ENCODE data around the gene SLC7A6.

Gene SLC7A6

GRCh38 chr16:68281368-68282063, 17.2 kb downstream of the SLC7A6 start:
- no peak for TF ChIP-seq POLR2AphosphoS5 (IDR thresholded peaks at IDR 0.05; ENCODE audit: borderline replicate concordance, low read depth, low read length)
- no peak for TF ChIP-seq EZH2 (IDR thresholded peaks at IDR 0.05)
- TF ChIP-seq FOXP2 (optimal IDR thresholded peaks at IDR 0.05; ENCODE audit: control extremely low read depth, extremely low read length, insufficient read depth), result no peak
- no peak overlapping the region for H3K27ac ChIP-seq

GRCh38 chr16:68282064-68282452, 17.7 kb downstream of the SLC7A6 start:
- no peak overlapping the region for H3K9ac ChIP-seq (ENCODE audit: insufficient read length)
- TF ChIP-seq POLR2AphosphoS5 (IDR thresholded peaks at IDR 0.05; ENCODE audit: borderline replicate concordance, low read depth, low read length), result no peak
- TF ChIP-seq FOXP2 (optimal IDR thresholded peaks at IDR 0.05; ENCODE audit: control extremely low read depth, extremely low read length, insufficient read depth), result no peak
- TF ChIP-seq EZH2 (IDR thresholded peaks at IDR 0.05), result no peak
- no peak for DNase-seq (ENCODE audit: low read depth, low spot score)
- H3K27ac ChIP-seq, result no peak overlapping the region
- H3K4me3 ChIP-seq, result no peak overlapping the region
- H3K36me3 ChIP-seq (ENCODE audit: insufficient read depth, low read length), result no peaks in the 10 kb centered on the region
- no peaks in the 10 kb centered on the region for H3K9me3 ChIP-seq (ENCODE audit: low read depth, low read length)

More at GRCh38 chr16:68281368-68282063, 17.2 kb downstream of the SLC7A6 start:
- H3K9me3 ChIP-seq (ENCODE audit: low read depth, low read length), result no peaks in the 10 kb centered on the region
- no peak overlapping the region for H3K4me3 ChIP-seq
- no peaks in the 10 kb centered on the region for H3K36me3 ChIP-seq (ENCODE audit: insufficient read depth, low read length)
- DNase-seq (ENCODE audit: low read depth, low spot score), result no peak
- H3K9ac ChIP-seq (ENCODE audit: insufficient read length), result no peak overlapping the region

- H3K4me3 ChIP-seq, result no peak overlapping the region
- DNase-seq (ENCODE audit: low read depth, low spot score), result no peak
- no peak overlapping the region for H3K27ac ChIP-seq
- no peak overlapping the region for H3K9ac ChIP-seq (ENCODE audit: insufficient read length)
- no peak for TF ChIP-seq EZH2 (IDR thresholded peaks at IDR 0.05)
- no peak for TF ChIP-seq POLR2AphosphoS5 (IDR thresholded peaks at IDR 0.05; ENCODE audit: borderline replicate concordance, low read depth, low read length)
- no peak for TF ChIP-seq FOXP2 (optimal IDR thresholded peaks at IDR 0.05; ENCODE audit: control extremely low read depth, extremely low read length, insufficient read depth)
- no peaks in the 10 kb centered on the region for H3K9me3 ChIP-seq (ENCODE audit: low read depth, low read length)
- no peaks in the 10 kb centered on the region; the same call in 1 of the 2 replicates for H3K36me3 ChIP-seq (ENCODE audit: insufficient read depth, low read length)
These were observed 19.0 kb downstream of the SLC7A6 start for GRCh38 chr16:68283346-68283745.

- Histone ChIP-seq H3K27ac (no peak overlapping the region), H3K36me3 (ENCODE audit: insufficient read depth, low read length) (no peaks in the 10 kb centered on the region; the same call in 1 of the 2 replicates), H3K9me3 (ENCODE audit: low read depth, low read length) (no peaks in the 10 kb centered on the region), H3K4me3 (no peak overlapping the region), H3K9ac (ENCODE audit: insufficient read length) (no peak overlapping the region)
- no peak for TF ChIP-seq POLR2AphosphoS5 (IDR thresholded peaks at IDR 0.05; ENCODE audit: borderline replicate concordance, low read depth, low read length)
- no peak for TF ChIP-seq EZH2 (IDR thresholded peaks at IDR 0.05)
- TF ChIP-seq FOXP2 (optimal IDR thresholded peaks at IDR 0.05; ENCODE audit: control extremely low read depth, extremely low read length, insufficient read depth), result no peak
- DNase-seq (ENCODE audit: low read depth, low spot score), result no peak
These were observed 19.7 kb downstream of the SLC7A6 start for GRCh38 chr16:68283801-68284598.

- no peak for DNase-seq (ENCODE audit: low read depth, low spot score)
- H3K4me3 ChIP-seq, result no peak overlapping the region
- H3K27ac ChIP-seq, result no peak overlapping the region
- H3K9ac ChIP-seq (ENCODE audit: insufficient read length), result no peak overlapping the region
- H3K9me3 ChIP-seq (ENCODE audit: low read depth, low read length), result no peaks in the 10 kb centered on the region
- H3K36me3 ChIP-seq (ENCODE audit: insufficient read depth, low read length), result no peaks in the 10 kb centered on the region; the same call in 1 of the 2 replicates
- TF ChIP-seq POLR2AphosphoS5 (IDR thresholded peaks at IDR 0.05; ENCODE audit: borderline replicate concordance, low read depth, low read length), result no peak
- no peak for TF ChIP-seq EZH2 (IDR thresholded peaks at IDR 0.05)
- no peak for TF ChIP-seq FOXP2 (optimal IDR thresholded peaks at IDR 0.05; ENCODE audit: control extremely low read depth, extremely low read length, insufficient read depth)
These were observed 20.5 kb downstream of the SLC7A6 start for GRCh38 chr16:68284847-68285246.

GRCh38 chr16:68285683-68286082, 21.4 kb downstream of the SLC7A6 start:
- Histone ChIP-seq H3K36me3 (ENCODE audit: insufficient read depth, low read length) (no peaks in the 10 kb centered on the region; the same call in 1 of the 2 replicates), H3K27ac (no peak overlapping the region), H3K9me3 (ENCODE audit: low read depth, low read length) (no peaks in the 10 kb centered on the region), H3K4me3 (no peak overlapping the region), H3K9ac (ENCODE audit: insufficient read length) (no peak overlapping the region)
- DNase-seq (ENCODE audit: low read depth, low spot score), result no peak
- TF ChIP-seq EZH2 (IDR thresholded peaks at IDR 0.05) (no peak), FOXP2 (optimal IDR thresholded peaks at IDR 0.05; ENCODE audit: control extremely low read depth, extremely low read length, insufficient read depth) (no peak), POLR2AphosphoS5 (IDR thresholded peaks at IDR 0.05; ENCODE audit: borderline replicate concordance, low read depth, low read length) (no peak)

- no peak overlapping the region for H3K27ac ChIP-seq
- no peak for TF ChIP-seq POLR2AphosphoS5 (IDR thresholded peaks at IDR 0.05; ENCODE audit: borderline replicate concordance, low read depth, low read length)
- TF ChIP-seq EZH2 (IDR thresholded peaks at IDR 0.05), result no peak
- TF ChIP-seq FOXP2 (optimal IDR thresholded peaks at IDR 0.05; ENCODE audit: control extremely low read depth, extremely low read length, insufficient read depth), result no peak
These were observed 22.1 kb downstream of the SLC7A6 start for GRCh38 chr16:68286153-68287074.

More at GRCh38 chr16:68286153-68287074, 22.1 kb downstream of the SLC7A6 start:
- no peak overlapping the region for H3K9ac ChIP-seq (ENCODE audit: insufficient read length)
- H3K9me3 ChIP-seq (ENCODE audit: low read depth, low read length), result no peaks in the 10 kb centered on the region
- no peak for DNase-seq (ENCODE audit: low read depth, low spot score)
- no peaks in the 10 kb centered on the region; the same call in 1 of the 2 replicates for H3K36me3 ChIP-seq (ENCODE audit: insufficient read depth, low read length)
- no peak overlapping the region for H3K4me3 ChIP-seq
